Measurements from ENCODE around the gene NDC80.

Gene NDC80

GRCh38 chr18:2559249-2559648 is 12.1 kb upstream of the NDC80 start:
- DNase-seq (ENCODE audit: low spot score) = no peak

GRCh38 chr18:2564373-2564772 is 7.0 kb upstream of the NDC80 start:
- DNase-seq (ENCODE audit: low spot score) = no peak

- no peak for DNase-seq (ENCODE audit: low spot score)
Observed at GRCh38 chr18:2568129-2568528, 3.2 kb upstream of the NDC80 start.

GRCh38 chr18:2568605-2569004 is 2.8 kb upstream of the NDC80 start:
- no peak for DNase-seq (ENCODE audit: low spot score)

- DNase-seq (ENCODE audit: low spot score) = no peak
Observed at GRCh38 chr18:2569338-2570207, 1.8 kb upstream of the NDC80 start.

GRCh38 chr18:2570772-2571199 is 571 bp upstream of the NDC80 start:
- DNase-seq (ENCODE audit: low spot score) = peak; percentile 55

GRCh38 chr18:2572171-2572569 is 813 bp downstream of the NDC80 start:
- DNase-seq (ENCODE audit: low spot score) = no peak

GRCh38 chr18:2572892-2573291 is 1.5 kb downstream of the NDC80 start:
- DNase-seq (ENCODE audit: low spot score) = no peak

GRCh38 chr18:2573408-2573807 is 2.1 kb downstream of the NDC80 start:
- no peak for DNase-seq (ENCODE audit: low spot score)

- no peak for DNase-seq (ENCODE audit: low spot score)
Observed at GRCh38 chr18:2587788-2588187, 16.4 kb downstream of the NDC80 start.

- DNase-seq (ENCODE audit: low spot score) = no peak
Observed at GRCh38 chr18:2588666-2589344, 17.4 kb downstream of the NDC80 start.

- DNase-seq (ENCODE audit: low spot score) = peak; percentile 11
Observed at GRCh38 chr18:2589345-2590068, 18.1 kb downstream of the NDC80 start.

GRCh38 chr18:2590303-2590702 is 18.9 kb downstream of the NDC80 start:
- DNase-seq (ENCODE audit: low spot score) = no peak

GRCh38 chr18:2597639-2598038 is 26.3 kb downstream of the NDC80 start:
- no peak for DNase-seq (ENCODE audit: low spot score)

- DNase-seq (ENCODE audit: low spot score) = no peak
Observed at GRCh38 chr18:2602844-2603243, 31.5 kb downstream of the NDC80 start.

GRCh38 chr18:2606335-2606734 is 35.0 kb downstream of the NDC80 start:
- DNase-seq (ENCODE audit: low spot score) = no peak

- no peak for DNase-seq (ENCODE audit: low spot score)
Observed at GRCh38 chr18:2609604-2610003, 38.2 kb downstream of the NDC80 start.

- DNase-seq (ENCODE audit: low spot score) = no peak
Observed at GRCh38 chr18:2610549-2610948, 39.2 kb downstream of the NDC80 start.

- DNase-seq (ENCODE audit: low spot score) = no peak
Observed at GRCh38 chr18:2612996-2613395, 41.6 kb downstream of the NDC80 start.

GRCh38 chr18:2617401-2617998 is 46.1 kb downstream of the NDC80 start:
- no peak for DNase-seq (ENCODE audit: low spot score)

- DNase-seq (ENCODE audit: low spot score) = no peak
Observed at GRCh38 chr18:2618009-2618408, 46.7 kb downstream of the NDC80 start.

- DNase-seq (ENCODE audit: low spot score) = no peak
Observed at GRCh38 chr18:2625217-2625616, 53.9 kb downstream of the NDC80 start.
